ENCODE results near the gene NAA10. TPM values are rescaled to one million over a fixed set of nuclear protein-coding genes. Genes with fewer than 3 reads are reported as not detected.

NAA10 gene
- total RNA-seq, 4 donors from 2014 or later, result 58.7 to 89.3 (median 69.7) TPM

DNA sequence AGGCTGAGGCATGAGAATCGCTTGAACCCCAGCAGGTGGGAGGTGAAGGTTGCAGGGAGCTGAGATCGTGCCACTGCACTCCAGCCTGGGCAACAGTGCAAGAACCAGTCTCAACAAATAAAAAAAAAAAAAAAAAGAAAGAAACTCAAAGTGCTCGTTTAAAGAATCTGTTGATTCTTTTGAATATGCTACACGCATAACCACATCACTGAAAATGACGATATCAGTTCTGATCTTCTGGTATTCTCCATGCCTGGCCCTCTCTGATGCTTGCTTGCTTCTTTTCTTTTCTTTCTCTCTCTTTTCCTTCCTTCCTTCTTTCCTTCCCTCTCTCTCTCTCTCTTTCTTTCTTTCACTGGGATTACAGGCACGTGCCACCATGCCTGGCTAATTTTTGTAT, 23.0 kb downstream of the NAA10 start:
- H3K27me3 ChIP-seq, result no peaks in the 10 kb centered on the region
- TF ChIP-seq, protein P1, sequence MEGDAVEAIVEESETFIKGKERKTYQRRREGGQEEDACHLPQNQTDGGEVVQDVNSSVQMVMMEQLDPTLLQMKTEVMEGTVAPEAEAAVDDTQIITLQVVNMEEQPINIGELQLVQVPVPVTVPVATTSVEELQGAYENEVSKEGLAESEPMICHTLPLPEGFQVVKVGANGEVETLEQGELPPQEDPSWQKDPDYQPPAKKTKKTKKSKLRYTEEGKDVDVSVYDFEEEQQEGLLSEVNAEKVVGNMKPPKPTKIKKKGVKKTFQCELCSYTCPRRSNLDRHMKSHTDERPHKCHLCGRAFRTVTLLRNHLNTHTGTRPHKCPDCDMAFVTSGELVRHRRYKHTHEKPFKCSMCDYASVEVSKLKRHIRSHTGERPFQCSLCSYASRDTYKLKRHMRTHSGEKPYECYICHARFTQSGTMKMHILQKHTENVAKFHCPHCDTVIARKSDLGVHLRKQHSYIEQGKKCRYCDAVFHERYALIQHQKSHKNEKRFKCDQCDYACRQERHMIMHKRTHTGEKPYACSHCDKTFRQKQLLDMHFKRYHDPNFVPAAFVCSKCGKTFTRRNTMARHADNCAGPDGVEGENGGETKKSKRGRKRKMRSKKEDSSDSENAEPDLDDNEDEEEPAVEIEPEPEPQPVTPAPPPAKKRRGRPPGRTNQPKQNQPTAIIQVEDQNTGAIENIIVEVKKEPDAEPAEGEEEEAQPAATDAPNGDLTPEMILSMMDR (IDR thresholded peaks at IDR 0.05), result no peak
- TF ChIP-seq POLR2A (IDR thresholded peaks at IDR 0.05), result no peak
- intact Hi-C loops (cut with DNase I), result no loop called here

DNA sequence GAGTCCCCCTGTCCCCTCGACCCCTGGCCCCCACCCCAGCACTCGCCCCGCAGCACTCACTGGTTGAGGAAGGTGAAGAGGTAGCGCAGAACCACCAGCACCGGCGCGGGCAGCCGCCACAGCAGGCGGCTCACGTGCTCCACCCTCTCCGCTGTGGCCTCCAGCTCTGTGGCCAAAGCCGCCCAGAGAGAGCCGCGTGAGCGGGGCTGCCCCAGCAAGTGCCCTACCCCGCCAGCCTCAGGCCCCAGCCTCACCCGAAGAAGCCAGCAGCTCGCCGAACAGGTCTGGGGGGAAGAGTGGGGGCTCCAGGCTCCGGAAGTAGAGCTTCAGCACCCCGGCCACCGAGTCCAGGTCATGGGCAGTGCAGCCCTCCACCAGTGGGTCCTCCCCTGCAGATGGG, 24.4 kb downstream of the NAA10 start:
- Histone ChIP-seq H3K27ac (no peak overlapping the region), H3K36me3 (no peaks in the 10 kb centered on the region), H3K9me3 (no peaks in the 10 kb centered on the region), H3K4me1 (no peaks in the 10 kb centered on the region), H3K4me3 (replicated peaks in 1 of 3) (no peak overlapping the region), H3K27me3 (no peaks in the 10 kb centered on the region)
- TF ChIP-seq, protein P1 (IDR thresholded peaks at IDR 0.05), result no peak
- TF ChIP-seq POLR2A (IDR thresholded peaks at IDR 0.05), result no peak
- no CpG with 5 or more reads among the region's 22 CpGs for WGBS, 2 donors
- intact Hi-C loops (cut with DNase I), result no loop called here
- no peak for DNase-seq

More for the DNA sequence above, 23.0 kb downstream of the NAA10 start:
- Histone ChIP-seq H3K36me3 (no peaks in the 10 kb centered on the region), H3K4me1 (no peaks in the 10 kb centered on the region), H3K9me3 (no peaks in the 10 kb centered on the region), H3K27ac (no peak overlapping the region), H3K4me3 (replicated peaks in 1 of 3) (no peak overlapping the region)
- WGBS, 2 donors, result 84 to 88% methylated on average over 6 of the region's 6 CpGs
- no peak for DNase-seq

DNA sequence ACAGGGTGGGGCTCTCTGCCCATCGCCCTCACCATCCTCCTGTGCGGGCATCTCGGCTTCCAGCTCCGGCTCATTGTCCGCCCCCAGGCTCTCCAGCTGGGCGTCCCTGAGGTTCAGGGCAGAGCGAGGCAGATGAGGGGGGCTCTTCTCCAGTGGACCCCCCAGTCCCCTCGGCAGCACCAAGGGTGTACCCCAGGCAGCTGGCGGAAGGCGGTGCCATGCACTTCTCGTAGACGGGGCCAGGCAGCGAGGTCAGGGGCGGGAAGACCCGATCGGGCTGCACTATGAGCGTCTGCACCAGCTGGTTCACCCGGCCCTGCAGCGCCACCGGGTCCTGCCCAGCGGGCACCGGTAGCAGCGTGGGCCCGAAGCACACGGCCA, 24.9 kb downstream of the NAA10 start:
- no CpG with 5 or more reads among the region's 25 CpGs for WGBS, 2 donors
- intact Hi-C loops (cut with DNase I), result no loop called here
- H3K4me1 ChIP-seq, result no peaks in the 10 kb centered on the region
- no peak for DNase-seq
- TF ChIP-seq, protein P1 (IDR thresholded peaks at IDR 0.05), result no peak
- TF ChIP-seq POLR2A (IDR thresholded peaks at IDR 0.05), result no peak
- H3K4me3 ChIP-seq (replicated peaks in 1 of 3), result no peak overlapping the region
- H3K36me3 ChIP-seq, result no peaks in the 10 kb centered on the region
- H3K27me3 ChIP-seq, result no peaks in the 10 kb centered on the region
- H3K9me3 ChIP-seq, result no peaks in the 10 kb centered on the region
- H3K27ac ChIP-seq, result no peak overlapping the region

DNA sequence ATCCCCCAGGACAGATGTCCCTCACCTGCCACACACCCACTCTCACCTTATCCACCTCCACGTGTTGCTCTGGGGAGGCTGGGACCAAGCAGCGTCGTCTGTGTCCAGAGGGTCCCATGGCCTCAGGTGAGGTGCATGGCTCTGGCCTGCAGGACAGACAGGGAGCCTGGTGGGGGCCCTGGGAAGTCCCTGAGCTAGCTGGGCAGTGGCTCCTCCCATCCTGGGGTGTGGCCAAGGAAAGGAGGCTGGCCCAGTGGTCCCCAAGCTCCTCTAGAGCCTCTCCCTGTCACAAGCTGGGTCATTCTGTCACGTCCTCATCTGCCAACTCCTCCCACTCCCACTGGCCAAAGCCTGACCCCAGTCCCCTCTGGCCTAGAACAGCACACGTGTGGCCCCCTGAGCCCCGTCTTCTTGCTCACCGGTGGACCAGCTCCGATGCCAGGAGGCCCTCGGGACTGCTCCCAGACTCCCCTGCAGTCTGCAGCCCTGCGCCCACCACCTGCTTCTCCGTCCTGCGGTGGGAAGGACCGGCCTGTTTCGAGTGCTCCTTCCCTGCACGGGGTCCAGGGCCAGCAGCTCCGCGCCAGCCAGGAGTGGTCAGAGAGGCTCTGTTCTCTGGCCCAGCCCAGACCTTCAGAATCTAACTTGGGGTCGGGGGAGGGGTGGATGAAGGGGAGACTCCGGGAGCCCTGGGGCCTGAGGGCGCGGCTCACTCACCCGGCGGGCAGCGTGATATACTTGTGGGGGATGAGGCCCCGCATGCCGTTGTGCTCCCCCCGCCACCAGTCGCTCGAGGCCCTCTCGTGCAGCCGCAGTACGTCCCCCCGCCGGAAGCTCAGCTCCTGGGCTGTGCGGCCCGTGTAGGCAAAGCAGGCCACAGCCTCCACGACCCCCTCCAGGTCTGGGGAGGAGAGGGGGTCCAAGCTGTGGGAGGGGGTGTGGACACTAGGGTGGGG, 25.5 kb downstream of the NAA10 start:
- no peak overlapping the region for H3K4me3 ChIP-seq (replicated peaks in 1 of 3)
- TF ChIP-seq, protein P1 (IDR thresholded peaks at IDR 0.05), result no peak
- no peak for TF ChIP-seq POLR2A (IDR thresholded peaks at IDR 0.05)
- DNase-seq, result no peak
- H3K27me3 ChIP-seq, result no peaks in the 10 kb centered on the region
- H3K27ac ChIP-seq, result no peak overlapping the region
- H3K36me3 ChIP-seq, result no peaks in the 10 kb centered on the region
- no peaks in the 10 kb centered on the region for H3K9me3 ChIP-seq
- intact Hi-C loops (cut with DNase I), result no loop called here
- no peaks in the 10 kb centered on the region for H3K4me1 ChIP-seq
- WGBS, 2 donors, result 53 to 57% methylated on average over 5 of the region's 37 CpGs

DNA sequence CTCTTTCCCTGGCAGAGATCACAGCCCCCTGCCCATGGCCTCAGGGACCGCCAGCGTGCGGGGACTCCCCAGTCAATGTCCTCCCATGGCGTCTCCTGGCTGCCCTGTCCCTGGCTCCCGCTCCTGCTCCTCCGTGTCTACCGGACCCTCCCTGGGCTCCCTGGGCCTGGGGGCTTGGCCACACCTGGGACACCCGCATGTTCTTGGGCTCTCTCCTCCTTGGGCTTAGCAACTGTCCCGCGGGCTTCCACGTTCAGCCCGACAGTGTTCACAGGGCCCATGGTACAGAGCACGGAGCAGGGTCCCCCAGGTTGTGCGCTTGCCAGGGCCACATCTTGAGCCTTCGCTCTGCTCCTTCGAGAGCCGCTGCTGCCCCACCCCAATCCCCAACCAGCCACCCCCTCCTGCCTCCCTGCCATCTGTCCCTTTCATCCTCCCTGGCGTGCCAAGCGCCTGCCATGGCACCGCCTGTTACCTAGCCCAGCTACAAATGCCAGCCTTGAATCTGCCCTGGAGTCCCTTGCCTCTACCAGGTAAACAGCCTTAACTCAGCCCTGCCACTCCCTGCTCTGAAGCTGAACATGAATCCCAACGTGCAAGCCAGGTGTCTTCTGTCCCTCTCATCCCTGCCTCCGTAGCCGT, 26.5 kb downstream of the NAA10 start:
- Histone ChIP-seq H3K4me1 (no peaks in the 10 kb centered on the region), H3K27me3 (no peaks in the 10 kb centered on the region), H3K4me3 (replicated peaks in 1 of 3) (no peak overlapping the region), H3K9me3 (no peaks in the 10 kb centered on the region), H3K36me3 (no peaks in the 10 kb centered on the region), H3K27ac (no peak overlapping the region)
- WGBS, 2 donors, result 90 to 95% methylated on average over 11 to 16 of the region's 23 CpGs
- TF ChIP-seq, protein P1 (IDR thresholded peaks at IDR 0.05), result no peak
- no peak for TF ChIP-seq POLR2A (IDR thresholded peaks at IDR 0.05)
- intact Hi-C loops (cut with DNase I), result no loop called here
- no peak for DNase-seq

All from thyroid gland (tissue), 4 donors.